T-cell (primary cell): ENCODE results near the gene PLPPR3. TPM values are rescaled to one million over a fixed set of nuclear protein-coding genes. Genes with fewer than 3 reads are reported as not detected.
A peak's percentile ranks its signal among the peaks of the same experiment; 100 is the strongest.

Source experiments
- ATAC-seq, 4 experiments: fragments of 200-7000 bp in 3 of 4; fragments of 150-1000 bp in 1 of 4; cut with Tn5 transposase; replicated peaks in 1 of 4; 1 replicate in 3 of 4; 2 replicates in 1 of 4; pipeline ENCODE4 v1.10.0; 2021; ENCODE audit warnings: moderate library complexity in 3 of 4, mild to moderate bottlenecking in 2 of 4, moderate number of reproducible peaks in 1 of 4
- CTCF ChIA-PET, 2 donors: fragments of 300-600 bp; sonication (Branson Sonifier 250); formaldehyde crosslinking; loops; one replicate each; lab custom pipeline; 2022; ENCODE audit warnings: antibody characterized with exemption in 2 of 2; lab: Charles Lee
- POLR2A ChIA-PET, 2 donors: fragments of 300-600 bp; sonication (Branson Sonifier 250); formaldehyde crosslinking; loops; one replicate each; lab custom pipeline; 2022; ENCODE audit warnings: antibody characterized with exemption in 2 of 2; lab: Charles Lee
- DNase-seq, 35 experiments: peaks; one replicate each; pipeline versions ENCODE4 v3.0.0 to v3.0.0-alpha.2; 2013 to 2023
- H3K27ac ChIP-seq: one replicate; pipeline ENCODE4 v1.5.1; 2013; ENCODE audit warnings: low read length
- H3K27me3 ChIP-seq, 2 experiments: replicated peaks in 1 of 2; 1 replicate in 1 of 2; 2 replicates in 1 of 2; pipeline versions ENCODE4 v1.6.1 to v1.7.0; 2013; ENCODE audit warnings: low read length in 1 of 2, mixed read lengths in 1 of 2; ENCODE audit not compliant: control insufficient read depth in 2 of 2, insufficient read depth in 2 of 2; ENCODE audit errors: extremely low read depth in 1 of 2
- H3K36me3 ChIP-seq, 2 donors: 1 replicate in 1 of 2; 2 replicates in 1 of 2; pipeline versions ENCODE4 v1.6.1 to v1.7.0; 2013; ENCODE audit warnings: low read length in 1 of 2; ENCODE audit not compliant: control insufficient read depth in 2 of 2, insufficient read depth in 1 of 2; ENCODE audit errors: extremely low read depth in 1 of 2
- H3K4me1 ChIP-seq, 2 experiments: 1 replicate in 1 of 2; 2 replicates in 1 of 2; pipeline versions ENCODE4 v1.6.1 to v1.7.0; 2013; ENCODE audit warnings: low read length in 2 of 2, mixed read lengths in 1 of 2; ENCODE audit not compliant: insufficient read depth in 2 of 2, control insufficient read depth in 1 of 2; ENCODE audit errors: extremely low read depth in 1 of 2
- H3K4me3 ChIP-seq, 2 donors: 1 replicate in 1 of 2; 2 replicates in 1 of 2; pipeline versions ENCODE4 v1.5.1 to v1.7.0; 2013; ENCODE audit warnings: mild to moderate bottlenecking in 2 of 2, low read length in 1 of 2, moderate library complexity in 1 of 2; ENCODE audit not compliant: control insufficient read depth in 1 of 2; ENCODE audit errors: extremely low read depth in 1 of 2
- H3K9me3 ChIP-seq: 2 replicates; pipeline ENCODE4 v1.7.0; 2013
- H3K27ac Mint-ChIP-seq, 2 donors: one replicate each; pipeline ENCODE4 v1.8.0; 2020 to 2021; ENCODE audit warnings: mild to moderate bottlenecking in 2 of 2, mixed read lengths in 2 of 2
- H3K27me3 Mint-ChIP-seq, 2 donors: one replicate each; pipeline ENCODE4 v1.8.0; 2021 to 2022; ENCODE audit warnings: mixed read lengths in 2 of 2
- H3K36me3 Mint-ChIP-seq: one replicate; pipeline ENCODE4 v1.8.0; 2021; ENCODE audit warnings: mixed read lengths
- H3K4me1 Mint-ChIP-seq, 3 donors: one replicate each; pipeline ENCODE4 v1.8.0; 2020 to 2022; ENCODE audit warnings: mixed read lengths in 3 of 3, mild to moderate bottlenecking in 1 of 3
- H3K4me3 Mint-ChIP-seq, 3 donors: one replicate each; pipeline ENCODE4 v1.8.0; 2020 to 2022; ENCODE audit warnings: mild to moderate bottlenecking in 3 of 3, mixed read lengths in 3 of 3, moderate library complexity in 3 of 3
- H3K9me3 Mint-ChIP-seq, 3 donors: one replicate each; pipeline ENCODE4 v1.8.0; 2020 to 2022; ENCODE audit warnings: mixed read lengths in 3 of 3
- WGBS: methylation state at CpG from one replicate; pipeline ENCODE4 v1.1.5; 2013; ENCODE audit warnings: missing lambda C conversion rate; ENCODE audit not compliant: insufficient coverage; 5-methylcytosine and 5-hydroxymethylcytosine counted together
- total RNA-seq, 35 experiments: library from RNA in 6 of 35; stranded (reverse) in 6 of 35; fragments of 120-200 nt in 1 of 35; gene quantifications; one replicate each; pipeline versions ENCODE4 v1.2.1 to v1.2.4 and lab custom pipeline; 2013 to 2026

Gene PLPPR3
- total RNA-seq, 5 donors from 2014 or later (not counting 1 experiment from before 2014, with no cell fraction given), result 0.22 to 0.36 (median 0.26) TPM; not detected in 2

- no peaks in the 10 kb centered on the region for H3K27me3 ChIP-seq
- peaks cover 19 to 31% of the 10 kb centered on the region in 2 donors for H3K36me3 ChIP-seq
- ChIA-PET POLR2A (no interaction called here), CTCF (no interaction called here)
- H3K4me1 ChIP-seq, result no peaks in the 10 kb centered on the region
- Mint-ChIP-seq H3K4me3 (no peak overlapping the region), H3K27me3 (no peaks in the 10 kb centered on the region), H3K36me3 (peaks cover 14% of the 10 kb centered on the region), H3K4me1 (peaks cover 0 to 7% (median 0%) of the 10 kb centered on the region in 3 donors), H3K9me3 (no peaks in the 10 kb centered on the region), H3K27ac (no peak overlapping the region)
- H3K9me3 ChIP-seq, result no peaks in the 10 kb centered on the region
- 96% methylated on average over 36 of the region's 47 CpGs for WGBS
- ATAC-seq (peak in 3 of 4 experiments; percentile 13 to 21 (median 19)), DNase-seq (no peak)
- H3K27ac ChIP-seq, result no peak overlapping the region
- no peak overlapping the region for H3K4me3 ChIP-seq
Observed at GRCh38 chr19:815079-815774, 6.5 kb downstream of the PLPPR3 start.

- no peak for DNase-seq
Observed at GRCh38 chr19:814152-815078, 7.3 kb downstream of the PLPPR3 start.

GRCh38 chr19:813219-814151, 8.3 kb downstream of the PLPPR3 start:
- ChIA-PET CTCF (no interaction called here), POLR2A (no interaction called here)
- Histone ChIP-seq H3K36me3 (peaks cover 36 to 40% of the 10 kb centered on the region in 2 donors), H3K27ac (no peak overlapping the region), H3K4me1 (no peaks in the 10 kb centered on the region), H3K4me3 (no peak overlapping the region), H3K9me3 (no peaks in the 10 kb centered on the region), H3K27me3 (no peaks in the 10 kb centered on the region)
- DNase-seq (no peak), ATAC-seq (peak in 1 of 4 experiments; percentile 19)
- Mint-ChIP-seq H3K36me3 (peaks cover 14% of the 10 kb centered on the region), H3K9me3 (no peaks in the 10 kb centered on the region), H3K27me3 (no peaks in the 10 kb centered on the region), H3K27ac (no peak overlapping the region), H3K4me3 (no peak overlapping the region), H3K4me1 (peaks cover 0 to 7% (median 0%) of the 10 kb centered on the region in 3 donors)
- 95% methylated on average over 72 of the region's 87 CpGs for WGBS

More at GRCh38 chr19:814152-815078, 7.3 kb downstream of the PLPPR3 start:
- Mint-ChIP-seq H3K27ac (no peak overlapping the region), H3K4me1 (peaks cover 0 to 7% (median 0%) of the 10 kb centered on the region in 3 donors), H3K27me3 (no peaks in the 10 kb centered on the region), H3K36me3 (peaks cover 14% of the 10 kb centered on the region), H3K9me3 (no peaks in the 10 kb centered on the region), H3K4me3 (no peak overlapping the region)
- no peaks in the 10 kb centered on the region for H3K4me1 ChIP-seq
- no peak overlapping the region for H3K27ac ChIP-seq
- POLR2A ChIA-PET, result no interaction called here
- H3K9me3 ChIP-seq, result no peaks in the 10 kb centered on the region
- CTCF ChIA-PET, result no interaction called here
- peaks cover 27 to 39% of the 10 kb centered on the region in 2 donors for H3K36me3 ChIP-seq
- H3K27me3 ChIP-seq, result no peaks in the 10 kb centered on the region
- peak in 2 of 4 experiments; percentile 7 to 12 for ATAC-seq
- no peak overlapping the region for H3K4me3 ChIP-seq
- WGBS, result 93% methylated on average over 45 of the region's 49 CpGs

- peak in 1 of 4 experiments; percentile 4 for ATAC-seq
- Mint-ChIP-seq H3K4me3 (no peak overlapping the region), H3K4me1 (peaks cover under 1 to 9% (median 1%) of the 10 kb centered on the region in 3 donors), H3K27me3 (no peaks in the 10 kb centered on the region), H3K36me3 (peaks cover 17% of the 10 kb centered on the region), H3K27ac (no peak overlapping the region), H3K9me3 (no peaks in the 10 kb centered on the region)
- Histone ChIP-seq H3K9me3 (no peaks in the 10 kb centered on the region), H3K27ac (no peak overlapping the region), H3K27me3 (no peaks in the 10 kb centered on the region), H3K4me1 (no peaks in the 10 kb centered on the region), H3K36me3 (peaks cover 43 to 44% of the 10 kb centered on the region in 2 donors), H3K4me3 (no peak overlapping the region)
- WGBS, result 96% methylated on average over 67 of the region's 72 CpGs
- DNase-seq, result no peak
- ChIA-PET POLR2A (no interaction called here), CTCF (no interaction called here)
Observed at GRCh38 chr19:812747-813218, 9.0 kb downstream of the PLPPR3 start.

- DNase-seq (no peak), ATAC-seq (peak in 1 of 4 experiments; percentile 1)
- CTCF ChIA-PET, result no interaction called here
- 96% methylated on average over 52 of the region's 80 CpGs for WGBS
- no peaks in the 10 kb centered on the region for H3K27me3 Mint-ChIP-seq
- H3K4me3 Mint-ChIP-seq, result no peak overlapping the region
- Histone ChIP-seq H3K4me1 (no peaks in the 10 kb centered on the region), H3K9me3 (no peaks in the 10 kb centered on the region), H3K27me3 (no peaks in the 10 kb centered on the region), H3K27ac (no peak overlapping the region), H3K36me3 (peaks cover 46 to 48% of the 10 kb centered on the region in 2 donors), H3K4me3 (no peak overlapping the region)
- POLR2A ChIA-PET, result no interaction called here
- no peaks in the 10 kb centered on the region for H3K9me3 Mint-ChIP-seq
- peaks cover 22% of the 10 kb centered on the region for H3K36me3 Mint-ChIP-seq
- peaks cover 7 to 14% (median 7%) of the 10 kb centered on the region in 3 donors for H3K4me1 Mint-ChIP-seq
- no peak overlapping the region for H3K27ac Mint-ChIP-seq
Observed at GRCh38 chr19:812049-812746, 9.6 kb downstream of the PLPPR3 start.
